Activated CD8-positive, alpha-beta memory T cell treated with anti-CD3 and anti-CD28 coated beads, Interleukin-2, amount 50 U/mL, for 24 hours (primary cell): ENCODE data around the gene B4GALT6.

ENCODE experiments used
- DNase-seq: peaks from one replicate; pipeline ENCODE4 v3.0.0-alpha.2; 2020; ENCODE audit errors: extremely low read depth

B4GALT6 gene

GRCh38 chr18:31659576-31660177, 24.7 kb downstream of the B4GALT6 start:
- no peak for DNase-seq

GRCh38 chr18:31658670-31659575, 25.5 kb downstream of the B4GALT6 start:
- no peak for DNase-seq

GRCh38 chr18:31657823-31658669, 26.3 kb downstream of the B4GALT6 start:
- DNase-seq = no peak

- no peak for DNase-seq
These were observed 27.6 kb downstream of the B4GALT6 start for GRCh38 chr18:31656754-31657153.

- DNase-seq = no peak
These were observed 29.0 kb downstream of the B4GALT6 start for GRCh38 chr18:31655354-31655753.

GRCh38 chr18:31652877-31653276, 31.5 kb downstream of the B4GALT6 start:
- no peak for DNase-seq

- DNase-seq = no peak
These were observed 32.0 kb downstream of the B4GALT6 start for GRCh38 chr18:31652357-31652756.

- DNase-seq = no peak
These were observed 33.0 kb downstream of the B4GALT6 start for GRCh38 chr18:31651369-31651768.

- DNase-seq = no peak
These were observed 34.2 kb downstream of the B4GALT6 start for GRCh38 chr18:31649978-31650719.

GRCh38 chr18:31649449-31649848, 34.9 kb downstream of the B4GALT6 start:
- no peak for DNase-seq

- DNase-seq = no peak
These were observed 35.4 kb downstream of the B4GALT6 start for GRCh38 chr18:31648966-31649429.

- no peak for DNase-seq
These were observed 35.9 kb downstream of the B4GALT6 start for GRCh38 chr18:31648458-31648857.

- DNase-seq = no peak
These were observed 37.1 kb downstream of the B4GALT6 start for GRCh38 chr18:31647127-31647753.

GRCh38 chr18:31646332-31647126, 37.9 kb downstream of the B4GALT6 start:
- DNase-seq = no peak

- no peak for DNase-seq
These were observed 39.0 kb downstream of the B4GALT6 start for GRCh38 chr18:31645411-31645810.

GRCh38 chr18:31643003-31643402, 41.4 kb downstream of the B4GALT6 start:
- no peak for DNase-seq

GRCh38 chr18:31637445-31637844, 46.9 kb downstream of the B4GALT6 start:
- DNase-seq = no peak

- DNase-seq = no peak
These were observed 48.0 kb downstream of the B4GALT6 start for GRCh38 chr18:31636387-31636786.

GRCh38 chr18:31634331-31634713, 50.1 kb downstream of the B4GALT6 start:
- DNase-seq = no peak
